Trophoblast cell (in vitro differentiated cells and primary cell): Measurements from ENCODE around the gene GRK2.
A peak's percentile ranks its signal among the peaks of the same experiment; 100 is the strongest.

Source experiments
- DNase-seq, 2 donors: peaks; one replicate each; pipeline ENCODE4 v3.0.0-alpha.2; 2016
- H2AFZ ChIP-seq: 2 replicates; pipeline ENCODE4 v1.6.1; 2013; ENCODE audit warnings: low read length, moderate library complexity, mild to moderate bottlenecking; ENCODE audit not compliant: insufficient read depth, poor library complexity
- H2AK5ac ChIP-seq: 2 replicates; pipeline ENCODE4 v1.6.1; 2013; ENCODE audit warnings: mild to moderate bottlenecking, low read length
- H2BK120ac ChIP-seq: 2 replicates; pipeline ENCODE4 v1.6.1; 2013; ENCODE audit warnings: low read length, mild to moderate bottlenecking, moderate library complexity; ENCODE audit not compliant: insufficient read depth, poor library complexity
- H2BK12ac ChIP-seq: 2 replicates; pipeline ENCODE4 v1.6.1; 2013; ENCODE audit warnings: mild to moderate bottlenecking, low read length, moderate library complexity
- H2BK5ac ChIP-seq: 2 replicates; pipeline ENCODE4 v1.6.1; 2013; ENCODE audit warnings: low read length, low read depth, moderate library complexity, mild to moderate bottlenecking; ENCODE audit not compliant: poor library complexity
- H3K14ac ChIP-seq: 2 replicates; pipeline ENCODE4 v1.6.1; 2013; ENCODE audit warnings: mild to moderate bottlenecking, low read length
- H3K18ac ChIP-seq: 2 replicates; pipeline ENCODE4 v1.6.1; 2013; ENCODE audit warnings: mild to moderate bottlenecking, low read length
- H3K23ac ChIP-seq: 2 replicates; pipeline ENCODE4 v1.6.1; 2013; ENCODE audit warnings: low read length
- H3K27ac ChIP-seq: 2 replicates; pipeline ENCODE4 v1.5.1; 2013; ENCODE audit warnings: low read depth, mild to moderate bottlenecking, inconsistent platforms, low read length, moderate library complexity
- H3K27me3 ChIP-seq: 2 replicates; pipeline ENCODE4 v1.6.1; 2013; ENCODE audit warnings: inconsistent platforms, mild to moderate bottlenecking, low read length, moderate library complexity; ENCODE audit not compliant: insufficient read depth
- H3K36me3 ChIP-seq, 2 experiments: 1 replicate in 1 of 2; 2 replicates in 1 of 2; pipeline ENCODE4 v1.6.1; 2013; ENCODE audit warnings: low read length in 2 of 2, mild to moderate bottlenecking in 2 of 2, moderate library complexity in 1 of 2; ENCODE audit not compliant: insufficient read depth in 2 of 2, control insufficient read depth in 1 of 2
- H3K4ac ChIP-seq: 2 replicates; pipeline ENCODE4 v1.6.1; 2013; ENCODE audit warnings: low read depth, mild to moderate bottlenecking, low read length, moderate library complexity
- H3K4me1 ChIP-seq, 2 experiments: 1 replicate in 1 of 2; 2 replicates in 1 of 2; pipeline ENCODE4 v1.6.1; 2013; ENCODE audit warnings: low read length in 2 of 2, mild to moderate bottlenecking in 2 of 2, moderate library complexity in 1 of 2; ENCODE audit not compliant: insufficient read depth in 2 of 2, control insufficient read depth in 1 of 2
- H3K4me2 ChIP-seq: 2 replicates; pipeline ENCODE4 v1.6.1; 2013; ENCODE audit warnings: inconsistent platforms, mild to moderate bottlenecking, low read length, moderate library complexity
- H3K4me3 ChIP-seq: 2 replicates; pipeline ENCODE4 v1.5.1; 2013; ENCODE audit warnings: mild to moderate bottlenecking, low read depth, low read length, inconsistent platforms
- H3K79me1 ChIP-seq: one replicate; pipeline ENCODE4 v1.6.1; 2013; ENCODE audit warnings: low read length
- H3K79me2 ChIP-seq: 2 replicates; pipeline ENCODE4 v1.6.1; 2013; ENCODE audit warnings: low read length, mild to moderate bottlenecking; ENCODE audit not compliant: control insufficient read depth, insufficient read depth, poor library complexity
- H3K9ac ChIP-seq: 2 replicates; pipeline ENCODE4 v1.6.1; 2013; ENCODE audit warnings: mild to moderate bottlenecking, low read length
- H3K9me3 ChIP-seq: 2 replicates; pipeline ENCODE4 v1.6.1; 2013; ENCODE audit warnings: low read depth, mild to moderate bottlenecking, control low read depth, inconsistent platforms, low read length; ENCODE audit not compliant: insufficient read depth
- H4K12ac ChIP-seq: 2 replicates; pipeline ENCODE4 v1.6.1; 2013; ENCODE audit warnings: low read depth, mild to moderate bottlenecking, low read length, moderate library complexity
- H4K8ac ChIP-seq: 2 replicates; pipeline ENCODE4 v1.6.1; 2013; ENCODE audit warnings: low read depth, mild to moderate bottlenecking, low read length, moderate library complexity
- H4K91ac ChIP-seq: one replicate; pipeline ENCODE4 v1.6.1; 2013; ENCODE audit warnings: low read depth, mild to moderate bottlenecking, low read length, moderate library complexity
- WGBS: extraction: QIAGEN DNeasy Blood & Tissue Kit; methylation state at CpG from one replicate; pipeline ENCODE4 v1.1.7; 2013; ENCODE audit warnings: missing lambda C conversion rate; ENCODE audit not compliant: insufficient read length, insufficient coverage; ENCODE audit errors: extremely low coverage; 5-methylcytosine and 5-hydroxymethylcytosine counted together

GRK2 gene

DNA sequence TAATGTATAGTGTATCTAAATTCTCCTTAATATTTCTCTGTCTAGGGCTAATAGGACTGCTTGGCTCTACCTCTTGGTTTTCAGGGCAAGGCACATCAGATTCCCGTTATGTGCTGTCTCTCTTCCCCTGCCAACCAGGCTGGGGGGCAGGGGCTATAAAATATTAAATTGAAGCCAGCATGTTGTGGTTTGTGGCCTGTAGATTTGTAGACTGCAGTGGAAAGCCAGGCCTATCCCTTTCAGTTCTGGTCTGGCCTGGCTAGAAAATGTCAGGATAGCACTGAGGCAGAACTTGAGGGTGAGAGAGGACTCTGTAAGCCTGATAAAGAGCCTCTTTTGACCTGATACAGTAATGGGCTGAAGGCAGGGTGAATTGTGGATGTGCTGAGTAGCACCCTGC is 14.4 kb upstream of the GRK2 start:
- Histone ChIP-seq H3K4ac (no peak overlapping the region), H3K4me3 (no peak overlapping the region), H2AK5ac (no peak overlapping the region), H3K23ac (no peak overlapping the region), H3K79me2 (no peaks in the 10 kb centered on the region), H3K9me3 (no peaks in the 10 kb centered on the region), H4K12ac (no peak overlapping the region), H3K4me1 (peaks cover 14 to 18% of the 10 kb centered on the region in 2 experiments), H3K79me1 (peaks cover 2% of the 10 kb centered on the region), H2BK5ac (no peak overlapping the region), H3K18ac (no peak overlapping the region), H3K27ac (no peak overlapping the region), H2BK120ac (no peak overlapping the region), H2AFZ (no peak overlapping the region), H3K4me2 (no peak overlapping the region), H4K8ac (no peak overlapping the region), H3K9ac (no peak overlapping the region), H3K14ac (no peak overlapping the region), H3K27me3 (no peaks in the 10 kb centered on the region), H2BK12ac (no peak overlapping the region), H3K36me3 (peaks cover 60 to 81% of the 10 kb centered on the region in 2 experiments), H4K91ac (no peak overlapping the region)
- no CpG with 5 or more reads among the region's 1 CpG for WGBS
- no peak for DNase-seq

- Histone ChIP-seq H4K12ac (no peak overlapping the region), H4K91ac (no peak overlapping the region), H3K4me1 (peaks cover 7 to 12% of the 10 kb centered on the region in 2 experiments), H3K18ac (no peak overlapping the region), H3K4me3 (no peak overlapping the region), H3K23ac (no peak overlapping the region), H3K79me1 (peaks cover 2% of the 10 kb centered on the region), H3K4me2 (no peak overlapping the region), H2BK12ac (no peak overlapping the region), H2BK5ac (no peak overlapping the region), H4K8ac (no peak overlapping the region), H3K27me3 (no peaks in the 10 kb centered on the region), H3K9ac (no peak overlapping the region), H3K79me2 (no peaks in the 10 kb centered on the region), H3K36me3 (peaks cover 58 to 81% of the 10 kb centered on the region in 2 experiments), H3K4ac (no peak overlapping the region), H2BK120ac (no peak overlapping the region), H3K14ac (no peak overlapping the region), H3K27ac (no peak overlapping the region), H3K9me3 (no peaks in the 10 kb centered on the region), H2AFZ (no peak overlapping the region), H2AK5ac (no peak overlapping the region)
- DNase-seq, result peak in 1 of 2 donors; percentile 52
- no CpG with 5 or more reads among the region's 4 CpGs for WGBS
These were observed 13.4 kb upstream of the GRK2 start for GRCh38 chr11:67252831-67253239.

GRCh38 chr11:67253872-67254624 is 12.2 kb upstream of the GRK2 start:
- no peak for DNase-seq
- H3K4me1 ChIP-seq, result peaks cover 0 to 5% of the 10 kb centered on the region in 2 experiments
- H3K4ac ChIP-seq, result no peak overlapping the region
- H3K79me1 ChIP-seq, result no peaks in the 10 kb centered on the region
- no peak overlapping the region for H2BK120ac ChIP-seq
- H4K91ac ChIP-seq, result no peak overlapping the region
- no peak overlapping the region for H3K18ac ChIP-seq
- WGBS, result no CpG with 5 or more reads among the region's 14 CpGs
- no peak overlapping the region for H3K23ac ChIP-seq
- no peak overlapping the region for H2AK5ac ChIP-seq
- no peaks in the 10 kb centered on the region for H3K27me3 ChIP-seq
- H3K4me3 ChIP-seq, result no peak overlapping the region
- no peaks in the 10 kb centered on the region for H3K79me2 ChIP-seq
- H3K9me3 ChIP-seq, result no peaks in the 10 kb centered on the region
- H2BK5ac ChIP-seq, result no peak overlapping the region
- H4K8ac ChIP-seq, result no peak overlapping the region
- no peak overlapping the region for H3K4me2 ChIP-seq
- H4K12ac ChIP-seq, result no peak overlapping the region
- H3K27ac ChIP-seq, result no peak overlapping the region
- H3K9ac ChIP-seq, result no peak overlapping the region
- H2AFZ ChIP-seq, result no peak overlapping the region
- no peak overlapping the region for H3K14ac ChIP-seq
- H2BK12ac ChIP-seq, result peak overlapping the region; percentile 16
- peaks cover 55 to 77% of the 10 kb centered on the region in 2 experiments for H3K36me3 ChIP-seq

GRCh38 chr11:67254798-67255197 is 11.5 kb upstream of the GRK2 start:
- H3K4me2 ChIP-seq, result no peak overlapping the region
- H3K79me2 ChIP-seq, result no peaks in the 10 kb centered on the region
- no peaks in the 10 kb centered on the region for H3K27me3 ChIP-seq
- H3K4me1 ChIP-seq, result peaks cover 0 to 5% of the 10 kb centered on the region in 2 experiments
- H3K9me3 ChIP-seq, result no peaks in the 10 kb centered on the region
- no peak overlapping the region for H2BK120ac ChIP-seq
- H3K23ac ChIP-seq, result no peak overlapping the region
- peaks cover 53 to 69% of the 10 kb centered on the region in 2 experiments for H3K36me3 ChIP-seq
- H3K14ac ChIP-seq, result no peak overlapping the region
- H4K91ac ChIP-seq, result no peak overlapping the region
- H4K12ac ChIP-seq, result no peak overlapping the region
- no peak overlapping the region for H2AFZ ChIP-seq
- H3K18ac ChIP-seq, result no peak overlapping the region
- H2BK12ac ChIP-seq, result no peak overlapping the region
- H2BK5ac ChIP-seq, result no peak overlapping the region
- no peak overlapping the region for H4K8ac ChIP-seq
- no peak for DNase-seq
- no peak overlapping the region for H2AK5ac ChIP-seq
- H3K27ac ChIP-seq, result no peak overlapping the region
- no peak overlapping the region for H3K4ac ChIP-seq
- H3K4me3 ChIP-seq, result no peak overlapping the region
- no CpG with 5 or more reads among the region's 15 CpGs for WGBS
- no peak overlapping the region for H3K9ac ChIP-seq
- no peaks in the 10 kb centered on the region for H3K79me1 ChIP-seq
